Activated gamma-delta T cell (primary cell): ENCODE measurements around the gene DDX20.
"Not testable (repeated sequence)": the region's sequence is repeated elsewhere in the genome, so short reads cannot be mapped to it uniquely, and the experiment has no call there.

ENCODE experiments used
- DNase-seq: peaks from one replicate; lab custom pipeline; 2025; lab: John Stamatoyannopoulos, UW

DDX20 gene

DNA sequence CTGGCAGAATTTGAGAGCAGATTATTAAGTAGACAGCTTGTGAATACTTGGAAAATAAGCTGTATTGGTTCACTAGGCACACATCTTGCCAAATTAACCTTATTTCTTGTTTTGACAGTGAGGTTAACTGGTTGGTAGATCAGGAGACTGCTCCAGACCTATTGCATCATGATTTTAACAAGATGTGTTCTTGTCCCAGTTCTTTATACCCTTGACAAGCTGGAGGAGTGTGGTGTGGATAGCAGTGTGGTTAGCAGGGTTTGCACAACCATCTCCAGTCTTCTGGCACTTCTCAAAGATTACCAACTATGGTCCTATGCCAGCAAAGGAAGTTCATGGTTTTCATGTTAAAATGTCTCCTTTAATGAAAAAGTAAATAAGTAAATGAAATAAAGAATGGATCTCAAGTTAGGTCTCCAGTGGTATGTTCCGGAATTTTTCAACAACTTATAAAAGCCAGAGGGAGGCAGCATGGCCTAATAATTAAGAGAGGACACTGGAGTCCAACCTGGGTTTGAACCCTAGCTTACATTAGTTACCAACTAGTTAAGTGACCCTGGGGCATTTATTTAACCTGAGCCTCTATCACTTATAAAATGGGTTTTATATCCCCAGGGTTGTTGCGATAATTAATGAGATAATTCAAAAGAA is 34.1 kb downstream of the DDX20 start:
- no peak for DNase-seq

DNA sequence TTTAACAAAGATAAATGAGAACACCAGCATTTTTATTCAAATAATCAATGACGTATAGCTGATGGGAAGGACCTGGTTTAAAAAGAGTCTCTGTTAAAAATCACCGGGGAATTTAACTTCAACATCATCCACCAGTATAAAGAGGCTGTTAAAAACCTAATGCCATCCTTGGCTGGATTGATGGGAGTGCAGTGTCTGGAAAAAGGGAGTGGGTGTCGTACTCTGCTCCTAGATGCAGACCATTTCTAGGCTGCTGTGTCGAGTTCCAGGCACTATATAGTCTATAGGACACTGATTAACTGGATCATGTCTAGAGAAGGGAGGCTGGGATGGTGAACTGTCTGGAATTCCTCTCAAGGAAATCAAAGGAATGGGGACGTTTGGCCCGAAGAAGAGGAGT is 36.1 kb downstream of the DDX20 start:
- DNase-seq, result no peak

GRCh38 chr1:111792249-111792648 is 36.5 kb downstream of the DDX20 start:
- no peak for DNase-seq

DNA sequence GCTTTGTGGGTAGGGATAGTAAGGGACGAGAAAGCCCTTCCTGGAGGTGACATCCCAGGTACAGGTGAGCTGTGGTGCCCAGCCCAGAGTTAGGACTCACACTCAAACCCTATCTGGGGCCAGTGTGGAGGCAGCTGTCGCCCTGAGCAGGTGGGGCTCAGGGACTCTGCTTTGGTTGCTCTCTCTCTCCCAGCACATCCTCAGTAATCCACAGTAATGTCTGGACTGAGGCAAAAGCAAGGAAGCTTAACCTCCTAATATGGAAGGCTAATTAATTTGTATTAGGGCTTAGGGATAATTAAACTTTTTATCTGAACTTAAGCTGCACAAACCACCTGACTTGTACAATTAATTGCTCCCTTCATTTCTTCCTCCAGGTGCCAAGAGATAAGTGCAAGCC is 38.2 kb downstream of the DDX20 start:
- no peak for DNase-seq

GRCh38 chr1:111795401-111795800 is 39.7 kb downstream of the DDX20 start:
- no peak for DNase-seq

DNA sequence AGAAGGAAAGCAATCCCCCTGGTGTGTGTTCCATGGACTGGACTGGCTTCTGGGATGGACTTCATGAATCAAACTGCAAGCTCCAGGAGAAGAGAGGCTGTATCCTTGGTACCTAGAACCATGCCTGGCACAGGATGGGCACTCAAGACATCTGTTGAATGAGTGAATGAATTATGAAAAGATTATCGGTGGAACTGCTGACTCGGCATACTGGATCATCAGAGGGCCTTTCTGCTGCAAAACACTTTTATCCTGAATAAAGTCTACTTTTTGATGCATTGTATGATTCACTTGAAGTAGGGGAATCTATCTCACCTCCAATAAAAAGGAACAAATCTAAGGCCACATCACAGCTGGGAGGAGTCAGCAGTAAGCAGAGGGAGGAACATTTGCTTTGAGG is 42.9 kb downstream of the DDX20 start:
- DNase-seq, result no peak

- not testable (repeated sequence) for DNase-seq
These were observed 44.0 kb downstream of the DDX20 start for GRCh38 chr1:111799722-111800121.

DNA sequence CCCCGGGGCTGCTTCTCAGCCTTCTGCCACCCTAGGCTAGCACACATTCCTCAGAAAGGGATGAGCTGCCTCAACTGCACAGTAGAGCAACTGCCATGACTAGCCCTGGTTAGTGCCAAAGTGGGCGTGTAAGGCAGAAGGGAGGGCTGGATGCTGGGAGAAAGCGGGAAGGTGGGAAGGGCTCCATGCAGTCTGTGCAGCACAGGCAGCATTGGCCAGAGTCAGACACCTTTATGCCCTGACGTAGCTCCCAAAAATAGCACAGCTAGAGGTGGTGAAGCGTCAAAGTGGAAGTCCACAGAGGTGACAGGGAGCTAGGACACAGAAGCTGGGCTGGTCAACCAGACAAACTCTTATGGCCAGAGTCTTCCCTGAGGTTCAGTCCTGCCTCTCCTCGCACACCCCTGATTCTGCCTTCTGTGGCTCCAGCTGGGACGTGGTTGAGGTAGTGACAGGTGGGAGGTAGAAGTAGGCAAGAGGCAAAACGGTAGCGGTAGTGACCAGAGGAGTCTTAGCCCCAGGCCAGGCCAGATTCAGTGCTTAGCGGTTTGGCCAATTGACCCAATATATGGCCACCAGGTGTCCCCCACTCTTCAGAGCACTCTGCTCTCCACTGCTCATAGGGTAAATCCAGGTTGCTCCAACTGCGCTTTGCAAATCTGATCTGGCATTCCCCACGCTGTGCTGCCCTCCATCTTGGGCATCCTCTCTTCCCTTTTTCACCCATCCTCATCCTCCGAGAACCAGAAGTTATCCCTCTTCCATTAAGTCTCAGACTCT is 45.6 kb downstream of the DDX20 start:
- DNase-seq, result no peak

DNA sequence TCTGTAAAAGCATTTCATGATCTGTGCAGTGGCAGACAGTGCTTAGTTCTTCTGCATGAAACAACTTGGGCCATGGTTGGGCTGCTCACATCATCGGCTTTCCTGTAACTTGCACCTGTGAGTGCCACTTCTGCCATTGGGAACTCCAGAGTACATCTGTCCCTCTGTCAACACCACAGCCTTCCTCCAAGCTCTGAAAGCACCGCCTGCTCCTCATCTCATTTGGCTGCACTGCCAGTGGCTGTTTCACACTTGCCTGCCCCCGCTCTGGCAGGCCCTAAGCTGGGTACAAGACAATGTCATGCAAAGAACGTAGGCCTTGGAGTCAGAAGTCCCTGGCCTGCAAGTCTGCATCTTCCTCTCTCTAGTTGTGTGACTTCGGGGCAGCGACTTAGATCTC is 46.4 kb downstream of the DDX20 start:
- DNase-seq, result no peak

- DNase-seq, result no peak
These were observed 47.3 kb downstream of the DDX20 start for GRCh38 chr1:111802984-111803383.

GRCh38 chr1:111803951-111804350 is 48.2 kb downstream of the DDX20 start:
- no peak for DNase-seq

DNA sequence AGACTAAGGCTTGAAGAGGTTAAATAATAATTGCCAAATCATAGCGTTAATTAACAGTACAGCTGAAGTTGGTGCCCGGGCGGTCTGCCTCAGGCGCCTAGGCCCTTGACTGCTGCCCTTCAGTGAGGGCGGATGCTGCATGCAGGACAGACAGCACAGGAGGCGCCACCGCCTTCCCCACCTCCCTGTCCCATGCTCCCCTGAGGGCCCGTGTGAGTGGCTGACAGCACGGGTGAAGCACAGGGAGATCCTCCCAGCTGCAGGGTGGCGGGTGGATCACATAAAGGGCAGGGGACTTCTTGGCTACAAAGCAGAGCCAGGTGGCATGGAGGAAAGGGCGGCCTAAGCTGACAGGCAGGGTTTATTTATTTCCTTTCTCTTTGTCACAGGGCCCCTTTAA is 49.1 kb downstream of the DDX20 start:
- DNase-seq, result no peak

DNA sequence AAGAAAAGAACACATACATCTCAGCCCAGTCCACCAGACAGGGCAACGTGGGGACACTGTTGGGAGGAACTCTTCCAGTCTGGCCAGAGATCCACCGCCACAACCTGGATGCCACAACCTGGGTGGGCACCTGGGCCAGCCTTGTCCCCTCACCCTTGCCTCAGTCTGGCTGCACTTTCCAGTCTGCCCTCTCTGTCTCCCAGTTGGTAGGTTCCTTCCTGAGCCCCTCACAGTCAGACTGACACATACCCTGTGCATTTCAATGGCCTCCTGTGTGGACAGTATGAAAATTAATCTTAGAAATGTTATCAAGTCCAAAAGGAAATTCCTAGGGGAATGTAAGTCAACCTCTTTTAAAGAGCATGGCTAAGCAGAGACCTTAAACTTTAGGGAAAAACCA is 49.5 kb downstream of the DDX20 start:
- DNase-seq, result no peak

GRCh38 chr1:111811891-111812290 is 56.2 kb downstream of the DDX20 start:
- no peak for DNase-seq

DNA sequence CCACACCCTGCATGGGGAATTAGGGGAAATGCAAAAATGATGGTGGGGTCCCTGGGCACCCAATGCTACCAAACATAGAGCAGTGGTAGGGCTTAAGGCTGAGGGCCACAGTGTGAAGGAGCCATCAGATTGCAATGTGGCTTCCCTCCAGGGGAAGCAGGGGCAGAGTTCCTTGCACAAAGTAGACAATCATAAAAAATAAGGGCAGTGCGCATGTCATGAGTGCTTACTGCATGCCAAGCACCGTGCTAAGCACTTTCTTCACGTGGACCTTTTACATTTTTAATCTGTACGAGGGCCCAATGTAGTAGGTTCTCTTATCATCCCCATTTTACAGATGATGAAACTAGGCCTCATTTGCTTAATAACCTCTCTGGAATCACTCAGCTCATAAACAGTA is 56.6 kb downstream of the DDX20 start:
- no peak for DNase-seq

DNA sequence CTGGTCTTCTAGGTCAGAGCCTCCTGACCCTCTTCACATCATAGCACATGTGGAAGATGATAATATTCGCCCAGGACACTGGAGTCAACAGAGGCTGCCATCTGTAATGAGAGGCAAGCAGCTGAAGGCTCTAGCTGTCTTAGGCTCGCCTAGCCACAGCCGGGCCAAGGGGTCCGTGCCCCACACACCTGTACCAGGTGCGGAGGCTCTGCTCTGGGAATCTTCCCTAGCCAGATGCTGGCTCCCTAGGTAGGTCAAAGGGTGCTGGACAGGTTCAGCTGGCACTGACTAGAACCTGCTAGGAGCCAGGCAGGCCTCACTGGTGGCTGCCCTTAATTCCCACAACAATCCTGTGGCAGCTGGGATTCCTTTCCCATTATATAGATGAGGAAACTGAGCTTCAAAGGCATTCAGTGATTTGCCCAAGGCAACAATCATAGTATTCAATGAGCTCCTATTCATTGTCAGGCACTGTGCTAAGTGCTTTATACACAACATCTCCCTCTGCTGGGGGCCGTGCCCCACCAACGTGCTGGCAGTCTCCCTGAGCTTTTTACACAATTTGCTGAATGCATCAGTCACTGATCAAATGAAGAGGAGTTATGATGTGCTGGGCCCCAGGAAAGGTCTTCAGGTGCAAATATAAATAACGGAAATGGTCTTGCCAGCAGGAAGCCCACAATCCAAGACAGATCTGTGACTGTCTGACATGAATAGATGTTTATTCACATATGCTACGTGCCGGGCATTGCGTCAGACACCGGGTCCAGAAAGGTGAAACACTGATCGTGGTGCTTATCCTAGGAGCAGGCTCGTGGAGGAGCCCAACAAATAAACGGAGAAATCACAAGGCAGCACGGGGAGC is 58.0 kb downstream of the DDX20 start:
- DNase-seq, result no peak

DNA sequence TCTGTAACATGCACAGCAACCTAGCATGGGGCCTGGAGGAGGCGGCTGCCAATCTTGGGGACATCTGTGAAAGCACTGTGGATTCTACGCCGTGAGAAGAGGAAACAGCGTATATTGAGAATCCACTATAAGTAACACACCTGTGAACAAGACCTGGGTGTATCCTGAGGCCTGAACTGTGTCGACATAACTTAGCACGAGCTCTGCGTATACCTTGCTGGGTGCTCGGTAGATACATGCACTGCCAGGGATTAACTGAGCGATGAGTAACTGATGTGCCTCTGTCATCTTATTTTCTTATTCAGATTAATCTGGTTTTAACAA is 58.6 kb downstream of the DDX20 start:
- no peak for DNase-seq

- no peak for DNase-seq
These were observed 58.9 kb downstream of the DDX20 start for GRCh38 chr1:111814642-111815041.
